ENCODE data around the gene SLC38A2. TPM values are rescaled to one million over a fixed set of nuclear protein-coding genes. Genes with fewer than 3 reads are reported as not detected.
A peak's percentile ranks its signal among the peaks of the same experiment; 100 is the strongest.

SLC38A2 gene
- total RNA-seq, 1 donor from 2014 or later = 348 TPM

- H3K27me3 Mint-ChIP-seq (ENCODE audit: insufficient read depth, low read depth) = no peaks in the 10 kb centered on the region
- Histone ChIP-seq H3K9me3 (ENCODE audit: low read depth) (no peaks in the 10 kb centered on the region), H3K9ac (no peak overlapping the region), H2AFZ (replicated peaks) (no peak overlapping the region), H3K27ac (no peak overlapping the region), H3K36me3 (no peaks in the 10 kb centered on the region), H3K4me3 (no peak overlapping the region), H3K4me1 (no peaks in the 10 kb centered on the region), H4K20me1 (ENCODE audit: low read depth) (no peaks in the 10 kb centered on the region), H3K27me3 (no peaks in the 10 kb centered on the region), H3K79me2 (ENCODE audit: low read depth) (no peaks in the 10 kb centered on the region), H3K4me2 (no peak overlapping the region), H3F3A (ENCODE audit: low read depth) (no peaks in the 10 kb centered on the region)
- no peak overlapping the region for H3K27ac Mint-ChIP-seq
- H3K36me3 Mint-ChIP-seq = no peaks in the 10 kb centered on the region
- no peak for DNase-seq (ENCODE audit: low spot score)
- TF ChIP-seq CTCF (IDR thresholded peaks at IDR 0.05) (no peak), EZH2phosphoT487 (IDR thresholded peaks at IDR 0.05) (no peak), EZH2 (IDR thresholded peaks at IDR 0.05) (no peak)
- no peaks in the 10 kb centered on the region for H3K9me3 Mint-ChIP-seq
- H3K4me3 Mint-ChIP-seq = no peak overlapping the region
- H3K4me1 Mint-ChIP-seq = no peaks in the 10 kb centered on the region
Measured at GRCh38 chr12:46351138-46351537, 21.4 kb downstream of the SLC38A2 start.

- Mint-ChIP-seq H3K36me3 (no peaks in the 10 kb centered on the region), H3K27me3 (ENCODE audit: insufficient read depth, low read depth) (peaks cover 2% of the 10 kb centered on the region), H3K4me3 (no peak overlapping the region), H3K9me3 (no peaks in the 10 kb centered on the region), H3K4me1 (no peaks in the 10 kb centered on the region), H3K27ac (no peak overlapping the region)
- no peaks in the 10 kb centered on the region for H3F3A ChIP-seq (ENCODE audit: low read depth)
- no peak overlapping the region for H3K9ac ChIP-seq
- no peak overlapping the region for H3K4me2 ChIP-seq
- no peaks in the 10 kb centered on the region for H3K36me3 ChIP-seq
- H3K79me2 ChIP-seq (ENCODE audit: low read depth) = no peaks in the 10 kb centered on the region
- H3K27ac ChIP-seq = no peak overlapping the region
- DNase-seq (ENCODE audit: low spot score) = no peak
- no peaks in the 10 kb centered on the region for H3K9me3 ChIP-seq (ENCODE audit: low read depth)
- H4K20me1 ChIP-seq (ENCODE audit: low read depth) = no peaks in the 10 kb centered on the region
- H3K4me1 ChIP-seq = no peaks in the 10 kb centered on the region
- H3K4me3 ChIP-seq = no peak overlapping the region
- no peaks in the 10 kb centered on the region for H3K27me3 ChIP-seq
- H2AFZ ChIP-seq (replicated peaks) = no peak overlapping the region
- no peak for TF ChIP-seq EZH2 (IDR thresholded peaks at IDR 0.05)
- no peak for TF ChIP-seq CTCF (IDR thresholded peaks at IDR 0.05)
- TF ChIP-seq EZH2phosphoT487 (IDR thresholded peaks at IDR 0.05) = no peak
Measured at GRCh38 chr12:46349253-46349652, 23.3 kb downstream of the SLC38A2 start.

- Histone ChIP-seq H3K27me3 (no peaks in the 10 kb centered on the region), H3K4me1 (no peaks in the 10 kb centered on the region), H3K79me2 (ENCODE audit: low read depth) (no peaks in the 10 kb centered on the region), H3K36me3 (no peaks in the 10 kb centered on the region), H3K9me3 (ENCODE audit: low read depth) (no peaks in the 10 kb centered on the region), H3K4me2 (no peak overlapping the region), H3K4me3 (no peak overlapping the region), H3K27ac (no peak overlapping the region), H4K20me1 (ENCODE audit: low read depth) (no peaks in the 10 kb centered on the region), H2AFZ (replicated peaks) (peak overlapping the region; percentile 46), H3K9ac (no peak overlapping the region), H3F3A (ENCODE audit: low read depth) (no peaks in the 10 kb centered on the region)
- no peaks in the 10 kb centered on the region for H3K36me3 Mint-ChIP-seq
- H3K9me3 Mint-ChIP-seq = peaks cover 2% of the 10 kb centered on the region
- H3K27ac Mint-ChIP-seq = no peak overlapping the region
- peaks cover 4% of the 10 kb centered on the region for H3K27me3 Mint-ChIP-seq (ENCODE audit: insufficient read depth, low read depth)
- no peaks in the 10 kb centered on the region for H3K4me1 Mint-ChIP-seq
- no peak overlapping the region for H3K4me3 Mint-ChIP-seq
- DNase-seq (ENCODE audit: low spot score) = no peak
- no peak for TF ChIP-seq EZH2 (IDR thresholded peaks at IDR 0.05)
- TF ChIP-seq EZH2phosphoT487 (IDR thresholded peaks at IDR 0.05) = no peak
- no peak for TF ChIP-seq CTCF (IDR thresholded peaks at IDR 0.05)
Measured at GRCh38 chr12:46343118-46343852, 29.3 kb downstream of the SLC38A2 start.

All from neural progenitor cell (in vitro differentiated cells).